Measurements from ENCODE around the gene B4GALNT3. TPM values are rescaled to one million over a fixed set of nuclear protein-coding genes. Genes with fewer than 3 reads are reported as not detected.

Gene B4GALNT3
- total and polyA plus RNA-seq, 8 donors: 2.7 to 34.0 (median 5.7) TPM

DNA sequence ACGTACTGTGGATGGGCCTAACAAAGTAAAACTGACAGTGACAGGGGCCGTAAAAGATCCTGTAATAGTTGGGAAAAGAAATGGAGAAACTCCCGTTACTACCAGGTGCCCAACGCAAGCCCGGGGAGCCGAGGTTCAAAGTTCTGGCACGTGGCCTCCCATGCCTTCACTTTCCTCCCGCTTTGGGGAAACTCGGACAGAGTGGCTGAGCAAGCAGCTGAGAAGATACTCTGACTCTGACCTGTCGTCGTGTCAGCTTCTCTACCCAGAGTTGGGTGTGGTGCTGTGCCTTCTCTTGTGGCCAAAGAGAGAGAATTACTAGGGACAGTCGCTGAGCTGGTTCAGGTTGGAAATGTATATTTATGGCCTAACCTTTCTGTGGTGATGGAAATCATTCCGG lies 1.7 kb downstream of the B4GALNT3 start:
- H3K36me3 ChIP-seq: no peaks in the 10 kb centered on the region
- no peak overlapping the region for H3K27ac ChIP-seq
- TF ChIP-seq, protein P1, sequence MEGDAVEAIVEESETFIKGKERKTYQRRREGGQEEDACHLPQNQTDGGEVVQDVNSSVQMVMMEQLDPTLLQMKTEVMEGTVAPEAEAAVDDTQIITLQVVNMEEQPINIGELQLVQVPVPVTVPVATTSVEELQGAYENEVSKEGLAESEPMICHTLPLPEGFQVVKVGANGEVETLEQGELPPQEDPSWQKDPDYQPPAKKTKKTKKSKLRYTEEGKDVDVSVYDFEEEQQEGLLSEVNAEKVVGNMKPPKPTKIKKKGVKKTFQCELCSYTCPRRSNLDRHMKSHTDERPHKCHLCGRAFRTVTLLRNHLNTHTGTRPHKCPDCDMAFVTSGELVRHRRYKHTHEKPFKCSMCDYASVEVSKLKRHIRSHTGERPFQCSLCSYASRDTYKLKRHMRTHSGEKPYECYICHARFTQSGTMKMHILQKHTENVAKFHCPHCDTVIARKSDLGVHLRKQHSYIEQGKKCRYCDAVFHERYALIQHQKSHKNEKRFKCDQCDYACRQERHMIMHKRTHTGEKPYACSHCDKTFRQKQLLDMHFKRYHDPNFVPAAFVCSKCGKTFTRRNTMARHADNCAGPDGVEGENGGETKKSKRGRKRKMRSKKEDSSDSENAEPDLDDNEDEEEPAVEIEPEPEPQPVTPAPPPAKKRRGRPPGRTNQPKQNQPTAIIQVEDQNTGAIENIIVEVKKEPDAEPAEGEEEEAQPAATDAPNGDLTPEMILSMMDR (IDR thresholded peaks at IDR 0.05): no peak
- no peak for ATAC-seq
- no peaks in the 10 kb centered on the region for H3K9me3 ChIP-seq
- DNase-seq: no peak
- H3K4me1 ChIP-seq: peaks cover 0 to 17% of the 10 kb centered on the region in 2 donors
- H3K27me3 ChIP-seq: peaks cover 21 to 77% of the 10 kb centered on the region in 2 donors
- H3K4me3 ChIP-seq: peak overlapping the region in 1 of 2 donors; percentile 49
- intact Hi-C loops (cut with DNase I): no loop called here

DNA sequence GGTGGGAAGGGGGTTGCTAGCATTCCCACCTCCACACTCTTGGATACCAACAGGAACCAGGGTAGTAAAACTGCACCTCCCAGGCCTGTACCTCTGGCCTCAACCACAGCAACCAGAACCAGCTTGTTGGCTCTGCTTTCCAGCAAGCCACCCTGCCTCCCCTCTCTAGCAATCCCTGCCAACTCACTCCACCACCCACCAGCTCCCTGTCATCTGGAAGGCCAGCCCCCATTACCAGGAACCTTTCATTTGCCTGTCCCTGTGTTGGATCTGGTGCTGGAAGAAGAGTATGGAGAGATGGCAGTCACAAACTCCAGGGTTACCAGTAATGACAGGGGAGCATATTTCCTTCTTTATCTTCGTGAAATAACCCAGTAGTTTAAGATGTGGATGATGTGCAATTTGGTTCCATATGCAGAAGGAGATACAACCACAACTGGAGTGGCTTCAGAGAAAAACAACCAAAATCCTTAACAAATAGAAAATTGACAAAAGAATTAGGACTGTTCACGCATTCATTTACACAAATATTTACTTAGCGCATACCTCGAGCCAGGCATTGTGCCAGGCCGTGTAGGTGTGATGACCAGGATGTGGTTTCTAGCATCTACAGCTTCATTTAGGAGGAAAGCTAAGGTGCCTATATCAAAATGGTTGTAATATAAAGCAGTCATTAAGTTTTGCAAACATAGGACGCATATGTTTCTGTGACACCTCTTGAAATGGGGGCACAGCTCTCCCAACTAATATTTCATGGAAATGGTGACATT lies 3.4 kb downstream of the B4GALNT3 start:
- intact Hi-C loops (cut with DNase I): no loop called here
- ATAC-seq (no peak), DNase-seq (no peak)
- no peak overlapping the region for H3K27ac ChIP-seq
- H3K36me3 ChIP-seq: no peaks in the 10 kb centered on the region
- H3K4me3 ChIP-seq: no peak overlapping the region
- H3K4me1 ChIP-seq: peaks cover 0 to 17% of the 10 kb centered on the region in 2 donors
- peaks cover 12 to 67% of the 10 kb centered on the region in 2 donors for H3K27me3 ChIP-seq
- H3K9me3 ChIP-seq: no peaks in the 10 kb centered on the region
- TF ChIP-seq, protein P1 (IDR thresholded peaks at IDR 0.05): no peak

- H3K27ac ChIP-seq: peak overlapping the region in 1 of 2 donors; percentile 47
- ATAC-seq (peak; percentile 7), DNase-seq (no peak)
- no peak overlapping the region for H3K4me3 ChIP-seq
- intact Hi-C loops (cut with DNase I): no loop called here
- no peaks in the 10 kb centered on the region for H3K36me3 ChIP-seq
- TF ChIP-seq, protein P1 (IDR thresholded peaks at IDR 0.05): no peak
- H3K4me1 ChIP-seq: peaks cover 0 to 12% of the 10 kb centered on the region in 2 donors
- H3K9me3 ChIP-seq: no peaks in the 10 kb centered on the region
- H3K27me3 ChIP-seq: peaks cover 0 to 51% of the 10 kb centered on the region in 2 donors
Observed at GRCh38 chr12:464484-465267, 4.9 kb downstream of the B4GALNT3 start.

DNA sequence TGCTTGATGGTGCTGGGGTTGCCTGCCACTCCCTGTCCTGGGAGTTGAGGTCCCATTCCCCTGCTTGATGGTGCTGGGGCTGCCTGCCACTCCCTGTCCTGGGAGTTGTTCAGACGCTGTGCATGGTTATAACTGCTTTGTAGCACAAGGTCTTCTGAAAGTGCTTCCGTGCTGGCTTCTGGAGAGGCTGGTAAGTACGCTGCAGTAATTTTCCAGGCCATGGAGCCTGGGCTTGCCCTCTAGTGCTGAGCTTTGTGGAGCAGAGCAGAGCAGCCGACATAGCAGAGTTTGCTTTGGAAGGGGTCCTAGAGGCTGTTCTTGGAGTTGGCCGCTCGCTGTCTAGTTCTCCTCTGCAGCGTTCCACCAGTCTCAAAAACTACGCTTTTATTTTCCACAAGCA lies 6.3 kb downstream of the B4GALNT3 start:
- DNase-seq: peak in 1 of 4 donors; percentile 53
- no peaks in the 10 kb centered on the region for H3K9me3 ChIP-seq
- intact Hi-C loops (cut with DNase I): no loop called here
- peak overlapping the region in 1 of 2 donors; percentile 53 for H3K27ac ChIP-seq
- TF ChIP-seq, protein P1 (IDR thresholded peaks at IDR 0.05): no peak
- peaks cover 0 to 38% of the 10 kb centered on the region in 2 donors for H3K27me3 ChIP-seq
- peak; percentile 73 for ATAC-seq
- H3K4me3 ChIP-seq: no peak overlapping the region
- peaks cover 0 to 1% of the 10 kb centered on the region in 2 donors for H3K4me1 ChIP-seq
- H3K36me3 ChIP-seq: no peaks in the 10 kb centered on the region

GRCh38 chr12:466762-467161 lies 7.0 kb downstream of the B4GALNT3 start:
- Histone ChIP-seq H3K9me3 (no peaks in the 10 kb centered on the region), H3K4me3 (no peak overlapping the region), H3K27ac (peak overlapping the region in 1 of 2 donors; percentile 53), H3K36me3 (no peaks in the 10 kb centered on the region), H3K27me3 (peaks cover 0 to 37% of the 10 kb centered on the region in 2 donors), H3K4me1 (no peaks in the 10 kb centered on the region)
- intact Hi-C loops (cut with DNase I): no loop called here
- DNase-seq: no peak
- TF ChIP-seq, protein P1 (IDR thresholded peaks at IDR 0.05): no peak
- ATAC-seq: no peak
